HG02763 (cell line): ENCODE measurements around the gene F2.
"Not testable (repeated sequence)": the region's sequence is repeated elsewhere in the genome, so short reads cannot be mapped to it uniquely, and the experiment has no call there.

Experiments
- ATAC-seq: cut with Tn5 transposase; IDR thresholded peaks from one replicate; pipeline ENCODE4 v1.9.1; 2021; ENCODE audit warnings: mild to moderate bottlenecking, moderate library complexity; ENCODE audit not compliant: unreplicated experiment

Gene F2

GRCh38 chr11:46712874-46713576 is 6.0 kb upstream of the F2 start:
- ATAC-seq = no peak

- not testable (repeated sequence) for ATAC-seq
Measured at GRCh38 chr11:46717825-46718154, 1.2 kb upstream of the F2 start.

GRCh38 chr11:46718155-46719019 is 626 bp upstream of the F2 start:
- ATAC-seq = no peak

GRCh38 chr11:46719543-46720218 is 668 bp downstream of the F2 start:
- ATAC-seq = no peak

GRCh38 chr11:46721286-46721685 is 2.3 kb downstream of the F2 start:
- ATAC-seq = no peak

- no peak for ATAC-seq
Measured at GRCh38 chr11:46722566-46723358, 3.7 kb downstream of the F2 start.

- ATAC-seq = no peak
Measured at GRCh38 chr11:46723359-46723680, 4.3 kb downstream of the F2 start.

GRCh38 chr11:46724088-46724487 is 5.1 kb downstream of the F2 start:
- no peak for ATAC-seq

- ATAC-seq = no peak
Measured at GRCh38 chr11:46725338-46726205, 6.6 kb downstream of the F2 start.

GRCh38 chr11:46726206-46726862 is 7.3 kb downstream of the F2 start:
- ATAC-seq = no peak

- no peak for ATAC-seq
Measured at GRCh38 chr11:46727952-46728658, 9.1 kb downstream of the F2 start.

- no peak for ATAC-seq
Measured at GRCh38 chr11:46728659-46729040, 9.6 kb downstream of the F2 start.

- no peak for ATAC-seq
Measured at GRCh38 chr11:46729110-46730027, 10.4 kb downstream of the F2 start.

GRCh38 chr11:46731545-46731944 is 12.5 kb downstream of the F2 start:
- no peak for ATAC-seq

GRCh38 chr11:46733234-46733633 is 14.2 kb downstream of the F2 start:
- no peak for ATAC-seq

GRCh38 chr11:46736146-46736545 is 17.1 kb downstream of the F2 start:
- no peak for ATAC-seq

GRCh38 chr11:46736615-46737014 is 17.6 kb downstream of the F2 start:
- no peak for ATAC-seq

- no peak for ATAC-seq
Measured at GRCh38 chr11:46737699-46738098, 18.7 kb downstream of the F2 start.
